H1 (cell line): ENCODE data around the gene PTGES. TPM values are rescaled to one million over a fixed set of nuclear protein-coding genes. Genes with fewer than 3 reads are reported as not detected.

Source experiments
- ASH2L ChIP-seq: fragments of 200-600, 300-600 bp; sonication (generic); IDR thresholded peaks from one replicate; pipeline ENCODE4 v1.7.1; 2017; ENCODE audit warnings: low read length
- BCL11A ChIP-seq, 2 experiments: IDR thresholded peaks; one replicate each; pipeline ENCODE4 v1.6.1; 2011; ENCODE audit warnings: low read depth in 2 of 2, low read length in 2 of 2, mild to moderate bottlenecking in 2 of 2
- CREB1 ChIP-seq: IDR thresholded peaks from 2 replicates; pipeline ENCODE4 v1.6.1; 2012; ENCODE audit warnings: inconsistent platforms
- GTF2F1 ChIP-seq: IDR thresholded peaks from 2 replicates; pipeline ENCODE4 v1.6.1; 2012; ENCODE audit warnings: low read depth, low read length, improper control_type of control experiment, borderline replicate concordance
- KDM1A ChIP-seq: fragments of 200-600, 300-600 bp; sonication (generic); IDR thresholded peaks from 2 replicates; pipeline ENCODE4 v1.7.1; 2016; ENCODE audit warnings: mild to moderate bottlenecking, low read length, borderline replicate concordance
- NANOG ChIP-seq: IDR thresholded peaks from 2 replicates; pipeline ENCODE4 v1.6.1; 2011; ENCODE audit warnings: low read length, low read depth, mild to moderate bottlenecking, inconsistent platforms; ENCODE audit not compliant: insufficient read depth, poor library complexity, severe bottlenecking
- NRF1 ChIP-seq: IDR thresholded peaks from 2 replicates; pipeline ENCODE4 v1.6.1; 2011; ENCODE audit warnings: mild to moderate bottlenecking, low read depth, low read length, improper control_type of control experiment
- RAD21 ChIP-seq, 2 experiments: IDR thresholded peaks in 1 of 2; conservative IDR thresholded peaks in 1 of 2; 2 replicates each; pipeline ENCODE4 v1.6.1; 2011; ENCODE audit warnings: low read depth in 2 of 2, low read length in 2 of 2, improper control_type of control experiment in 1 of 2, inconsistent platforms in 1 of 2, mild to moderate bottlenecking in 1 of 2, moderate library complexity in 1 of 2
- SRF ChIP-seq: IDR thresholded peaks from 2 replicates; pipeline ENCODE4 v1.6.1; 2011; ENCODE audit warnings: mild to moderate bottlenecking, low read depth, low read length, moderate library complexity
- YY1 ChIP-seq: IDR thresholded peaks from 2 replicates; pipeline ENCODE4 v1.6.1; 2011; ENCODE audit warnings: low read depth, mild to moderate bottlenecking, low read length
- polyA plus RNA-seq, 7 experiments: library from polyadenylated mRNA; depleted of rRNA in 3 of 7; stranded (reverse) in 5 of 7; unstranded in 2 of 7; fragments of >200 nt in 5 of 7; fragments of 200-250 nt in 2 of 7; gene quantifications; 1 replicate in 5 of 7; 2 replicates in 1 of 7; 4 replicates in 1 of 7; pipeline versions ENCODE4 v1.2.1 to v1.2.3, GENCODE V29; 2011 to 2013; ENCODE audit warnings: missing spikeins in 2 of 7, mixed read lengths in 2 of 7
- total RNA-seq: library from RNA; stranded (reverse); fragmentation: NEBNext Ultra II Directional; extraction: Animal tissue kit (Norgen Biotek cat#: 25700); gene quantifications from 2 replicates; pipeline ENCODE4 v1.2.1, GENCODE V29; 2021
- TF ChIP-seq, protein P1 (sequence below): fragments of 300-600 bp; sonication (generic); IDR thresholded peaks from 2 replicates; pipeline ENCODE4 v1.7.1; 2012; ENCODE audit warnings: low read length, moderate library complexity, mild to moderate bottlenecking, inconsistent platforms; ENCODE audit not compliant: insufficient replicate concordance
- TF ChIP-seq, protein P2 (sequence below): IDR thresholded peaks from 2 replicates; pipeline ENCODE4 v1.6.1; 2012; ENCODE audit warnings: inconsistent platforms

PTGES gene
- total and polyA plus RNA-seq, 2 of the 8 experiments (the other 6 are each of a cell fraction or from before 2014, with no cell fraction given) = 3.2 to 5.1 TPM

DNA sequence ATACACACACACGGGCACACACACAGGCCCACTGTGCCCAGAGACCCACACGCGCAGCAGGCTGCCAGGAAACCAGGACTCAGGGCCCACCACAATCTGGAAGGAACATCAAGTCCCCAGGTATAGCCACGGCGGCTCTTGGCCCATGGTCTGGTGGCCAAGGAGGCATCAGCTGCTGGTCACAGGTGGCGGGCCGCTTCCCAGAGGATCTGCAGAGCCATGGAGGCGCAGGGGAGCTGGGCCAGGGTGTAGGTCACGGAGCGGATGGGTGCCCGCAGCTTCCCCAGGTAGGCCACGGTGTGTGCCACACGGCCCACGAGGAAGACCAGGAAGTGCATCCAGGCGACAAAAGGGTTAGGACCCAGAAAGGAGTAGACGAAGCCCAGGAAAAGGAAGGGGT, 13.4 kb downstream of the PTGES start (continued):
- TF ChIP-seq, protein P1, sequence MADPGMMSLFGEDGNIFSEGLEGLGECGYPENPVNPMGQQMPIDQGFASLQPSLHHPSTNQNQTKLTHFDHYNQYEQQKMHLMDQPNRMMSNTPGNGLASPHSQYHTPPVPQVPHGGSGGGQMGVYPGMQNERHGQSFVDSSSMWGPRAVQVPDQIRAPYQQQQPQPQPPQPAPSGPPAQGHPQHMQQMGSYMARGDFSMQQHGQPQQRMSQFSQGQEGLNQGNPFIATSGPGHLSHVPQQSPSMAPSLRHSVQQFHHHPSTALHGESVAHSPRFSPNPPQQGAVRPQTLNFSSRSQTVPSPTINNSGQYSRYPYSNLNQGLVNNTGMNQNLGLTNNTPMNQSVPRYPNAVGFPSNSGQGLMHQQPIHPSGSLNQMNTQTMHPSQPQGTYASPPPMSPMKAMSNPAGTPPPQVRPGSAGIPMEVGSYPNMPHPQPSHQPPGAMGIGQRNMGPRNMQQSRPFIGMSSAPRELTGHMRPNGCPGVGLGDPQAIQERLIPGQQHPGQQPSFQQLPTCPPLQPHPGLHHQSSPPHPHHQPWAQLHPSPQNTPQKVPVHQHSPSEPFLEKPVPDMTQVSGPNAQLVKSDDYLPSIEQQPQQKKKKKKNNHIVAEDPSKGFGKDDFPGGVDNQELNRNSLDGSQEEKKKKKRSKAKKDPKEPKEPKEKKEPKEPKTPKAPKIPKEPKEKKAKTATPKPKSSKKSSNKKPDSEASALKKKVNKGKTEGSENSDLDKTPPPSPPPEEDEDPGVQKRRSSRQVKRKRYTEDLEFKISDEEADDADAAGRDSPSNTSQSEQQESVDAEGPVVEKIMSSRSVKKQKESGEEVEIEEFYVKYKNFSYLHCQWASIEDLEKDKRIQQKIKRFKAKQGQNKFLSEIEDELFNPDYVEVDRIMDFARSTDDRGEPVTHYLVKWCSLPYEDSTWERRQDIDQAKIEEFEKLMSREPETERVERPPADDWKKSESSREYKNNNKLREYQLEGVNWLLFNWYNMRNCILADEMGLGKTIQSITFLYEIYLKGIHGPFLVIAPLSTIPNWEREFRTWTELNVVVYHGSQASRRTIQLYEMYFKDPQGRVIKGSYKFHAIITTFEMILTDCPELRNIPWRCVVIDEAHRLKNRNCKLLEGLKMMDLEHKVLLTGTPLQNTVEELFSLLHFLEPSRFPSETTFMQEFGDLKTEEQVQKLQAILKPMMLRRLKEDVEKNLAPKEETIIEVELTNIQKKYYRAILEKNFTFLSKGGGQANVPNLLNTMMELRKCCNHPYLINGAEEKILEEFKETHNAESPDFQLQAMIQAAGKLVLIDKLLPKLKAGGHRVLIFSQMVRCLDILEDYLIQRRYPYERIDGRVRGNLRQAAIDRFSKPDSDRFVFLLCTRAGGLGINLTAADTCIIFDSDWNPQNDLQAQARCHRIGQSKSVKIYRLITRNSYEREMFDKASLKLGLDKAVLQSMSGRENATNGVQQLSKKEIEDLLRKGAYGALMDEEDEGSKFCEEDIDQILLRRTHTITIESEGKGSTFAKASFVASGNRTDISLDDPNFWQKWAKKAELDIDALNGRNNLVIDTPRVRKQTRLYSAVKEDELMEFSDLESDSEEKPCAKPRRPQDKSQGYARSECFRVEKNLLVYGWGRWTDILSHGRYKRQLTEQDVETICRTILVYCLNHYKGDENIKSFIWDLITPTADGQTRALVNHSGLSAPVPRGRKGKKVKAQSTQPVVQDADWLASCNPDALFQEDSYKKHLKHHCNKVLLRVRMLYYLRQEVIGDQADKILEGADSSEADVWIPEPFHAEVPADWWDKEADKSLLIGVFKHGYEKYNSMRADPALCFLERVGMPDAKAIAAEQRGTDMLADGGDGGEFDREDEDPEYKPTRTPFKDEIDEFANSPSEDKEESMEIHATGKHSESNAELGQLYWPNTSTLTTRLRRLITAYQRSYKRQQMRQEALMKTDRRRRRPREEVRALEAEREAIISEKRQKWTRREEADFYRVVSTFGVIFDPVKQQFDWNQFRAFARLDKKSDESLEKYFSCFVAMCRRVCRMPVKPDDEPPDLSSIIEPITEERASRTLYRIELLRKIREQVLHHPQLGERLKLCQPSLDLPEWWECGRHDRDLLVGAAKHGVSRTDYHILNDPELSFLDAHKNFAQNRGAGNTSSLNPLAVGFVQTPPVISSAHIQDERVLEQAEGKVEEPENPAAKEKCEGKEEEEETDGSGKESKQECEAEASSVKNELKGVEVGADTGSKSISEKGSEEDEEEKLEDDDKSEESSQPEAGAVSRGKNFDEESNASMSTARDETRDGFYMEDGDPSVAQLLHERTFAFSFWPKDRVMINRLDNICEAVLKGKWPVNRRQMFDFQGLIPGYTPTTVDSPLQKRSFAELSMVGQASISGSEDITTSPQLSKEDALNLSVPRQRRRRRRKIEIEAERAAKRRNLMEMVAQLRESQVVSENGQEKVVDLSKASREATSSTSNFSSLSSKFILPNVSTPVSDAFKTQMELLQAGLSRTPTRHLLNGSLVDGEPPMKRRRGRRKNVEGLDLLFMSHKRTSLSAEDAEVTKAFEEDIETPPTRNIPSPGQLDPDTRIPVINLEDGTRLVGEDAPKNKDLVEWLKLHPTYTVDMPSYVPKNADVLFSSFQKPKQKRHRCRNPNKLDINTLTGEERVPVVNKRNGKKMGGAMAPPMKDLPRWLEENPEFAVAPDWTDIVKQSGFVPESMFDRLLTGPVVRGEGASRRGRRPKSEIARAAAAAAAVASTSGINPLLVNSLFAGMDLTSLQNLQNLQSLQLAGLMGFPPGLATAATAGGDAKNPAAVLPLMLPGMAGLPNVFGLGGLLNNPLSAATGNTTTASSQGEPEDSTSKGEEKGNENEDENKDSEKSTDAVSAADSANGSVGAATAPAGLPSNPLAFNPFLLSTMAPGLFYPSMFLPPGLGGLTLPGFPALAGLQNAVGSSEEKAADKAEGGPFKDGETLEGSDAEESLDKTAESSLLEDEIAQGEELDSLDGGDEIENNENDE = no peak
- TF ChIP-seq ASH2L (no peak), KDM1A (no peak), CREB1 (no peak), YY1 (no peak), SRF (no peak), GTF2F1 (no peak), BCL11A (IDR thresholded peaks at IDR 0.05; ENCODE audit: low read depth in 2 of 2, low read length in 2 of 2) (no peak), RAD21 (IDR thresholded peaks at IDR 0.05 in 1 of 2, conservative IDR thresholded peaks at IDR 0.05 in 1 of 2; ENCODE audit: low read depth in 2 of 2, low read length in 2 of 2) (no peak), NRF1 (no peak), NANOG (no peak)
- TF ChIP-seq, protein P2, sequence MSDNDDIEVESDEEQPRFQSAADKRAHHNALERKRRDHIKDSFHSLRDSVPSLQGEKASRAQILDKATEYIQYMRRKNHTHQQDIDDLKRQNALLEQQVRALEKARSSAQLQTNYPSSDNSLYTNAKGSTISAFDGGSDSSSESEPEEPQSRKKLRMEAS = no peak
